Measurements from ENCODE around the gene PROCR.
"Not testable (repeated sequence)": the region's sequence is repeated elsewhere in the genome, so short reads cannot be mapped to it uniquely, and the experiment has no call there.

Gene PROCR

GRCh38 chr20:35165221-35166185 lies 6.4 kb upstream of the PROCR start:
- no peak for DNase-seq (ENCODE audit: low read depth in 2 of 2)

GRCh38 chr20:35166242-35166830 lies 5.5 kb upstream of the PROCR start:
- DNase-seq (ENCODE audit: low read depth in 2 of 2) = no peak

GRCh38 chr20:35167787-35168186 lies 4.1 kb upstream of the PROCR start:
- DNase-seq (ENCODE audit: low read depth in 2 of 2) = no peak

- DNase-seq (ENCODE audit: low read depth in 2 of 2) = not testable (repeated sequence)
These were observed 3.0 kb upstream of the PROCR start for GRCh38 chr20:35168701-35169409.

DNA sequence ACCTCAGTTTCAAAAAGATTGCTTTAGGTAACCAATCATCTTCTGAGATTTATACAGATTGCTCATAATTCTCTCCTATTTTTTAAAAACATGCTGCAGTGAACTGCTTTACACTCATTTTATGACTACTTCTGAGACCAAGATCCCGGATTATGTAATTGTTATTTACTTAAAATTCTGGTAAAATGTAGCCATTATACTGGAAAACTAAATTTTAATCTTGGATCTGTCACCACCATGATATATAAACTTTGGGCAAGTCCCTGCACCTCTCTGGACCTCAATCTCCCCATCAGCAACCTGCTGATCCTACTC lies 477 bp upstream of the PROCR start:
- no peak for DNase-seq (ENCODE audit: low read depth in 2 of 2)

GRCh38 chr20:35172434-35172806 lies 548 bp downstream of the PROCR start:
- no peak for DNase-seq (ENCODE audit: low read depth in 2 of 2)

DNA sequence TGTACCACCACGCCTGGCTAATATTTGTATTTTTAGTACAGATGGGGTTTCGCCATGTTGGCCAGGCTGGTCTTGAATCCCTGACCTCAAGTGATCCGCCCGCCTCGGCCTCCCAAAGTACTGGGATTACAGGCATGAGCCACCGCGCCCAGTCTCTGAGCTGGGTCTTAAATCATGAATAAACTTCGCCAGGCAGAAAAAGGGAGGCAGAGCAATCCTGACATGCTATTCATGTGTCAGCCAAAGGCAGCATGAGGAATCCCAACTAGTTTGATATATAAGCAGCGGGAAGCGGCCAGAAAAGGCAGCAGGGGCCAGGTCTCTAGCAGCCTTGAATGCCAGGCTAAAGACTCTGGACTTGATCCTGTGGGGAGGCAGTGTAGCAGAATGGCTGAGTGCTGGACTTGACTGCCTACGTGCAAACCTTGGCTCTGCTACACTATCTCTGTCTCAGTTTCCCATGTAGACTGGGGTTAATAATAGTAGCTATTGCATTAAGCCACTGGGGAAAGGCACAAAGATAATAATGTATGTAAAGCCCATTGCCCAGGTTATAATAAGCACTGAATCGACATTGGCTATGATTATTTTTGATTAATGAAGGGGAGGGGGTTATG lies 1.8 kb downstream of the PROCR start:
- no peak for DNase-seq (ENCODE audit: low read depth in 2 of 2)

DNA sequence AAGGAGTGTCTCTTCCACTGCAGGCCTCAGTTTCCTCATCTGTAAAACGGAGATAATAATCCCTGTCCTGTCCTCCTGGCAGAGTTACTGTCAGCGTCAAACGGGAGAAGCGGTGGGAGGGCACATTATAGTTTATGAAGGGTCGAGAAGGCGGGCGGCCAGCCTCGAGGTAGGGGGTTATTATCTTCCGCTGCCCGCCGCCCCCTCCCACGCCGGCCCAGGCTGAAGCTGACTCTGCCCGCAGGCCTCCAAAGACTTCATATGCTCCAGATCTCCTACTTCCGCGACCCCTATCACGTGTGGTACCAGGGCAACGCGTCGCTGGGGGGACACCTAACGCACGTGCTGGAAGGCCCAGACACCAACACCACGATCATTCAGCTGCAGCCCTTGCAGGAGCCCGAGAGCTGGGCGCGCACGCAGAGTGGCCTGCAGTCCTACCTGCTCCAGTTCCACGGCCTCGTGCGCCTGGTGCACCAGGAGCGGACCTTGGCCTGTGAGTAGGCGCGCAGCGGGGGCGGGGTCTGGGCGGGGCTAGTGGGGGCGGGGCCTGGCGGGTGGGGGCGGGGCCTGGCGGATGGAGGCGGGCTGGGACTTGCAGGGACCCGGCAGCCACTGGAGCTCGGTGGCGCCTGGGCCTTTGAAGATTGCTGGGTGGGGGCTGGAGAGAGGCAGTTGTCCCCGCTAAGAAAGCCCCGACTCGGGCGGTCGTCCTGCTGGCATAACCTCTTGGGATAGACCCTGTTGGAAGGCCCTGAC lies 2.8 kb downstream of the PROCR start:
- DNase-seq (ENCODE audit: low read depth in 2 of 2) = no peak

- DNase-seq (ENCODE audit: low read depth in 2 of 2) = no peak
These were observed 4.3 kb downstream of the PROCR start for GRCh38 chr20:35176132-35176531.

GRCh38 chr20:35179292-35180212 lies 7.7 kb downstream of the PROCR start:
- DNase-seq (ENCODE audit: low read depth in 2 of 2) = no peak

DNA sequence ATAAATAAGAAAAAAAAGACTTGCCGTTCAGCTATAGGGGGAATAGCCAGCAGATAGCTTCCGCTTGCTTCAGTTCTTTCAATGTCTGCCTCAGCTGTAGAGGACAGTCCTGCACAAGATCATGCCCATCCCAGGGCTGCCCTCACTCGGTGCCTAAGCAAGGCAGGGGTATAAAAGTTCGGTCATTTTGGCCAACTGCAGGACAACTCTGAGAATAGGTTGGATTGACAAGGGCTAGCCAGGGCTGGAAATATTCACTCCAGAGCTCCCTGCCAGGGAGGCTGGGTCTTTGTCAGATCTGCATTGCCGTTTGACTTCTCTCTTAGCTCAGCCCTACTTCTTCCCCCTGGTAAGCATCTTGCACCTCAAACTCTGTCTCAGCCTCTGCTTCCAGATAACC lies 8.4 kb downstream of the PROCR start:
- no peak for DNase-seq (ENCODE audit: low read depth in 2 of 2)

- no peak for DNase-seq (ENCODE audit: low read depth in 2 of 2)
These were observed 9.9 kb downstream of the PROCR start for GRCh38 chr20:35181731-35182130.

DNA sequence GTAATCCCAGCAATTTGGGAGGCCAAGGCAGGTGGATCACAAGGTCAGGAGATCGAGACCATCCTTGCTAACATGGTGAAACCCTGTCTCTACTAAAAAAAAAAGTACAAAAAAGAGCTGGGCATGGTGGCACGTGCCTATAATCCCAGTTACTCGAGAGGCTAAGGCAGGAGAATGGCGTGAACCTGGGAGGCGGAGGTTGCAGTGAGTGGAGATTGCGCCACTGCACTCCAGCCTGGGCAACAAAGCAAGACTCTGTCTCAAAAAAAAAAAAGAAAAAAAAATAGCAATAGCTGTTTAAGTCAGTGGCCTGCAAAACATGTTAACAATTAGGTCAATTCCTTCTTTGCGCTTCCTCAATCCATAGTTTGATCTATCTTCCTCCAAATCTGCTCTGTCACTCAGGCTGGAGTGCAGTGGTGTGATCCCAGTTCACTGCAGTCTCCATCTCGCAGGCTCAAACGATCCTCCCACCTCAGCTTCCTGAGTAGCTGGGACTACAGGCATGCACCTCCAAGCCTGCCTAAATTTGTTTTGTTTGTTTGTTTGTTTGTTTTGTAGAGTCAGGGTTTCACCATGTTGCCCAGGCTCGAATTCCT lies 14.9 kb downstream of the PROCR start:
- DNase-seq (ENCODE audit: low read depth in 2 of 2) = not testable (repeated sequence)

GRCh38 chr20:35187584-35188190 lies 15.8 kb downstream of the PROCR start:
- no peak for DNase-seq (ENCODE audit: low read depth in 2 of 2)

- DNase-seq (ENCODE audit: low read depth in 2 of 2) = not testable (repeated sequence)
These were observed 17.4 kb downstream of the PROCR start for GRCh38 chr20:35189223-35189622.

GRCh38 chr20:35190556-35190955 lies 18.7 kb downstream of the PROCR start:
- no peak for DNase-seq (ENCODE audit: low read depth in 2 of 2)

DNA sequence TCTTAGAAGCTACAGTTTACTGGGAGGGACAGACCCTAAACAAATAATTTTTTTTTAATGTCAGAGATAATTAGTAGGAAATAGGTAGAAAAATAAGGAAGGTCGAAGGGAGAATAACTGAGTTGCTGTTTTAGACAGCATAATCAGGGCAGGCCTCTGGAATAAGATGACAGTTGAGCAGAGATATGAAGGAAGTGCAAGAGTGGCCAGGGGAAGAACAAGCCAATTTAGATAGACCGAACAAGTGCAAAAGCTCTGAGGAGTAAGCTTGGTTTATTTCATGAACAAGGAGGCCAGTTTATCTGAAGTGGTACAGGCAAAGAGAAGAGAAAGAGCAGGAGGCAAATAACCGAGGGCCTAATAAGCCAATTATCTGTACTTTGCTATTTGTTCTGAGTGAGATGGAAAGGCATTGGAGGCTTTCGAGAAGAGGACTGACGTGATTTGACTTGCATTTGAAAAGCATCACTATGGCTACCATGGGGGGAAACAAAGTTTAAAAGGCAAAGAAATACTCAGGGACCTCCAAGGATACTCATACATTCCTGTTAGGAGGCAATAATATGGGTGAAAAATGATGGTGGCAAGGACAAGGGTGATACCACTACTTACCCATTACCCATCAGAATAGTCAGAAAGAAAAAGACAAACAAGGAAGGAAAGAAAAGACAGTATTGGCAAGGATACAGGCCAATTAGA lies 19.7 kb downstream of the PROCR start:
- no peak for DNase-seq (ENCODE audit: low read depth in 2 of 2)

GRCh38 chr20:35192118-35192872 lies 20.4 kb downstream of the PROCR start:
- DNase-seq (ENCODE audit: low read depth in 2 of 2) = no peak

Measured in activated CD4-positive, alpha-beta T cell treated with anti-CD3 and anti-CD28 coated beads for 24 hours (primary cell).